ENCODE data around the gene PHACTR2.
"Not testable (repeated sequence)": the region's sequence is repeated elsewhere in the genome, so short reads cannot be mapped to it uniquely, and the experiment has no call there.

DNA sequence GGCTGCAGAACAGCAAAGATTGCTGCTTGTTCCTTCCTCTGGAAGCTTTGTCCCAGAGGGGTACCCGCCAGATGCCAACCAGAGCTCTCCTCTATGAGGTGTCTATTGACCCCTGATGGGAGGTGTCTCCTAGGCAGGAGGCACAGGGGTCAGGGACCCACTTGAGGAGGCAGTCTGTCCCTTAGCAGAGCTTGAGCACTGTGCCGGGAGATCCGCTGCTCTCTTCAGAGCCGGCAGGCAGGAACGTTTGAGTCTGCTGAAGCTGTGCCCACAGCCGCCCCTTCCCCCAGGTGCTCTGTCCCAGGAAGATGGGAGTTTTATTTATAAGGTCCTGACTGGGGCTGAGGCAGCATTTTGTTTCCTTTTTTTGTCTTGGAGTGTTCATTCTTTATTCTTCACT, 179.0 kb downstream of the PHACTR2 start:
- TF ChIP-seq FOXA1 (IDR thresholded peaks at IDR 0.05); RAD21 (IDR thresholded peaks at IDR 0.05); JUND (IDR thresholded peaks at IDR 0.05); YY1 (IDR thresholded peaks at IDR 0.05); EGR1 (IDR thresholded peaks at IDR 0.05; ENCODE audit: low read depth in 2 of 2); TAF1 (conservative IDR thresholded peaks at IDR 0.05); GABPA (IDR thresholded peaks at IDR 0.05 in 1 of 2, conservative IDR thresholded peaks at IDR 0.05 in 1 of 2): not testable (repeated sequence)
- TF ChIP-seq, protein P1, sequence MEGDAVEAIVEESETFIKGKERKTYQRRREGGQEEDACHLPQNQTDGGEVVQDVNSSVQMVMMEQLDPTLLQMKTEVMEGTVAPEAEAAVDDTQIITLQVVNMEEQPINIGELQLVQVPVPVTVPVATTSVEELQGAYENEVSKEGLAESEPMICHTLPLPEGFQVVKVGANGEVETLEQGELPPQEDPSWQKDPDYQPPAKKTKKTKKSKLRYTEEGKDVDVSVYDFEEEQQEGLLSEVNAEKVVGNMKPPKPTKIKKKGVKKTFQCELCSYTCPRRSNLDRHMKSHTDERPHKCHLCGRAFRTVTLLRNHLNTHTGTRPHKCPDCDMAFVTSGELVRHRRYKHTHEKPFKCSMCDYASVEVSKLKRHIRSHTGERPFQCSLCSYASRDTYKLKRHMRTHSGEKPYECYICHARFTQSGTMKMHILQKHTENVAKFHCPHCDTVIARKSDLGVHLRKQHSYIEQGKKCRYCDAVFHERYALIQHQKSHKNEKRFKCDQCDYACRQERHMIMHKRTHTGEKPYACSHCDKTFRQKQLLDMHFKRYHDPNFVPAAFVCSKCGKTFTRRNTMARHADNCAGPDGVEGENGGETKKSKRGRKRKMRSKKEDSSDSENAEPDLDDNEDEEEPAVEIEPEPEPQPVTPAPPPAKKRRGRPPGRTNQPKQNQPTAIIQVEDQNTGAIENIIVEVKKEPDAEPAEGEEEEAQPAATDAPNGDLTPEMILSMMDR (IDR thresholded peaks at IDR 0.05; ENCODE audit: low read depth, low read length, missing input control): not testable (repeated sequence)
- TF ChIP-seq, protein P2, sequence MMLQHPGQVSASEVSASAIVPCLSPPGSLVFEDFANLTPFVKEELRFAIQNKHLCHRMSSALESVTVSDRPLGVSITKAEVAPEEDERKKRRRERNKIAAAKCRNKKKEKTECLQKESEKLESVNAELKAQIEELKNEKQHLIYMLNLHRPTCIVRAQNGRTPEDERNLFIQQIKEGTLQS (IDR thresholded peaks at IDR 0.05): not testable (repeated sequence)
- TF ChIP-seq, protein P3, sequence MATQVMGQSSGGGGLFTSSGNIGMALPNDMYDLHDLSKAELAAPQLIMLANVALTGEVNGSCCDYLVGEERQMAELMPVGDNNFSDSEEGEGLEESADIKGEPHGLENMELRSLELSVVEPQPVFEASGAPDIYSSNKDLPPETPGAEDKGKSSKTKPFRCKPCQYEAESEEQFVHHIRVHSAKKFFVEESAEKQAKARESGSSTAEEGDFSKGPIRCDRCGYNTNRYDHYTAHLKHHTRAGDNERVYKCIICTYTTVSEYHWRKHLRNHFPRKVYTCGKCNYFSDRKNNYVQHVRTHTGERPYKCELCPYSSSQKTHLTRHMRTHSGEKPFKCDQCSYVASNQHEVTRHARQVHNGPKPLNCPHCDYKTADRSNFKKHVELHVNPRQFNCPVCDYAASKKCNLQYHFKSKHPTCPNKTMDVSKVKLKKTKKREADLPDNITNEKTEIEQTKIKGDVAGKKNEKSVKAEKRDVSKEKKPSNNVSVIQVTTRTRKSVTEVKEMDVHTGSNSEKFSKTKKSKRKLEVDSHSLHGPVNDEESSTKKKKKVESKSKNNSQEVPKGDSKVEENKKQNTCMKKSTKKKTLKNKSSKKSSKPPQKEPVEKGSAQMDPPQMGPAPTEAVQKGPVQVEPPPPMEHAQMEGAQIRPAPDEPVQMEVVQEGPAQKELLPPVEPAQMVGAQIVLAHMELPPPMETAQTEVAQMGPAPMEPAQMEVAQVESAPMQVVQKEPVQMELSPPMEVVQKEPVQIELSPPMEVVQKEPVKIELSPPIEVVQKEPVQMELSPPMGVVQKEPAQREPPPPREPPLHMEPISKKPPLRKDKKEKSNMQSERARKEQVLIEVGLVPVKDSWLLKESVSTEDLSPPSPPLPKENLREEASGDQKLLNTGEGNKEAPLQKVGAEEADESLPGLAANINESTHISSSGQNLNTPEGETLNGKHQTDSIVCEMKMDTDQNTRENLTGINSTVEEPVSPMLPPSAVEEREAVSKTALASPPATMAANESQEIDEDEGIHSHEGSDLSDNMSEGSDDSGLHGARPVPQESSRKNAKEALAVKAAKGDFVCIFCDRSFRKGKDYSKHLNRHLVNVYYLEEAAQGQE (IDR thresholded peaks at IDR 0.05): not testable (repeated sequence)
